GDM1 (cell line): ENCODE results near the gene ESRP2.

Source experiments
- DNase-seq: peaks from one replicate; lab custom pipeline; 2025; lab: John Stamatoyannopoulos, UW

Gene ESRP2

DNA sequence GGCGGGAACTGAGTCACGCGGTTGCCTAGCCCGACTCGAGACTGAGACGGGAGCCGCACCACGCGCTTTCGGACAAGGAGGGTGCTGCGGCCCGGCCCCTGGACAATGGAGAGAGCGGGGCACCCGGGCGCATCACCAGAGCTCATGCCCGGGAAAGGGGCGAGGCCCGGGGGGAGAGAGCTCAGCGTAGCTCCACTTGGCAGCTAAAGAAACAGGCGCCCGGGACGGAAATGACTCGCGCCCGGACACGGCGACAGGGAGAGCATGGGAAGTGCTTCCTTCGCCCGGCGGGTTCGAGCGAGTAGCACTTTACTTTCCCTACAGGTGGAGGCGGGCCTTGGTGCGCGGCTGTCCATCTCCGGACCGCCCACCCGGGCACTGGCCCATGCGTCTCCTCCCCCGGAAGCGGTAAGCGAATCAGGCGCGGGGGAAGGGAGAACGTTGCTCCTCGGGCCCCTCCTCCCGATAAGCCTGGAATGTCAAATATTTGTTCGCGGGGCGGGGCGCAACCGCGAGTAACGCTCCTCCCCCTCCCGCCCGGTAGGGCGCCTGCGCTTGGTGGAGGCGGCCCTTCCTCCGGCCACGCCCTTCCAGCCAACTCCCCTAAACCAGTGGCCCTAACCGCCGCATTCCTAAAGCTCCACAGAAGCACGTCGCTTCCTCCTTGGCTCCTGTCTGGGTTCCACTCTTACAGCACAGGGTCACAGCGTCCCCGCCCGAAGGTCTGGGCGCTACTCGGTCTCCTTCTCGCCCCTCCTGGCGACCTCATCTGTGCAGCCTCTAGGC is 1.5 kb upstream of the ESRP2 start:
- no peak for DNase-seq

DNA sequence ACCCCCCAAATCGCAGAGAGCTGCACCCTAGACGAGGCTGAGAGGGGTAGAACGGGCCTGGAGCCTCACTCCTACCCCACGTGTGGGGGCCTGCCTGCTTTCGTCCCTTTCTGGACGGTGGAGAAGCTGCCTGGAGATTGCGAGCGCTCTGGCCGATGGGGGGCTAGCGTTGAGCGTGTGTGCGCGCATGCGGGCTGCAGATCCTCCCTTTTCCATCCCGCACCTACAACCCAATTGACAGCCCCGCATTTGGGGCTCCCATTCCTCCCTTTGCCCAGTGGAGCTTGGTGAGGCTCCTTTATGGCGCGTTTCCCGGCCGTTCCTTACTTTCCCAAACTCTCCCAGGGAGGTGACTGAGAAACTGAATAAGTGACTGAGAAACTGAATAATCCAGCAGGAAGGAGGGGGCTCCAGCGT is 907 bp upstream of the ESRP2 start:
- DNase-seq, result no peak

DNA sequence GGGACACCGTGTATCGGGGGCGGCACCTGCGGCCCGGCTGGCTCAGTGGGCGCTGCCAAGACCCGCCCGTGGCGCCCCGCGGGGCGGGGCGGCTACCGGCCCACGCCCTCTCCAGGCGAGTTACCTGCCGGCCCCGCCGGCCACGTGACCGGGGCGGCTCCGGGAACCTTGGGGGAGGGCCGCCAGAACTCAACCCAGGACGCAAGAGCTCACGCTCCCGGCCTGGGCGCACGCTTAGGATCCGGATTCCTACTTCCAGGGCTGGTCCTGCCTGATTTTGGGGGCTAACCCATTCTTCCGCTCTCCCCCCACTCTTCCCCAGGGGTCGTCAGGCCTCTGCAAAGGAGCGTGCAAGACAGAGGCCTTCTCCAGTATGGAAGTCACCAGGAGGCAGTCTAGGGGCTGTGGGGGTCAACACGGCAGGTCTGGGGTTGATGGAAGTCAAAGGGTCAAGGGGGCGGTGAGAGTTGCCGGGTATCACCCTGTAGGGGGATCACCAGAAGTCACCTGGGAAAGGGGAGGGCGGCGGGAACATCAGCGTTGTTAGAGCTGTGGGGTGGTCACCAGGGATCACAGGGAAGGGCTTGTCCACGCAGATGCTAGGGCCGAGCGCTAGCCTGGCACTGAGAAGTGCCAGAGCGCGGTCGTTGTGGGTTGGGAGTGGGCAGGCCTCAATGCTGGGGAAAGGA is 354 bp upstream of the ESRP2 start:
- no peak for DNase-seq

DNA sequence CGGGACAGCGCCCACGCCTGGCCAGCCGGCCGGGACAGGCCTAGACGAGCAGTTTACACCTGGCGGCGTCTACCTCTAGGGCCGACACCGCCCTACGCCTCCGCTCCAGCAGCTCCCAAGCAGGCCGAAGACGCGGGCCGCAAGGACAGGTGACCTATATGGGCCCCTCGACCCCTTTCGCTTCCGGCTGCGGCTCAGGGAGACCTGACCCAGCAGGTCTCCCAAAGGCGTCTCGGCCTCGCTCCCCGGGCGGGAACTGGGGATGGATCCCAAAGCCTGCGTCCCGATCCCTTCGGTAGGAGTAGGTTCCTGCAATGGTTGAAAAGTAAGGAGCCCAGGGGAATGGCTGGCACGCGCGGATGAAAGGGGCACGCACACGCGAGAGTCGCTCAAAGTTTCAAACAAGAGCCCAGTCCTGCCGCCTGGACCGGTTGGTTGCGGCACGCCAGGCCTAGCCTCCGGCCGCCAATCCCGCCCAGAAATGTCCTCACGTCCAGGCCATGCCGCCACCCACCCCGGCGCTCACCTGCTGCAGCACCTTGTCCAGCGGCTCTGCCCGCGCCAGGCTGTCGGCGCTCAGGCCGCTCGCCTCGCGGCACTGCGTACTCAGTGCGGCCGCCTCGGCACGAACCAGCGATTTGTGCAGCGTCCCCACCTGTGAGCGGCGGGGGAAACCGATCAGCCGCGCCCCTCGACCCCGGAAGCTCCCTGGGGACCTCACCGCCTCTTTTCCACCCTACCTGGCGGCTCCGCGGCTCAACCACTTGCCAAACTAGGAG is 630 bp downstream of the ESRP2 start:
- no peak for DNase-seq

DNA sequence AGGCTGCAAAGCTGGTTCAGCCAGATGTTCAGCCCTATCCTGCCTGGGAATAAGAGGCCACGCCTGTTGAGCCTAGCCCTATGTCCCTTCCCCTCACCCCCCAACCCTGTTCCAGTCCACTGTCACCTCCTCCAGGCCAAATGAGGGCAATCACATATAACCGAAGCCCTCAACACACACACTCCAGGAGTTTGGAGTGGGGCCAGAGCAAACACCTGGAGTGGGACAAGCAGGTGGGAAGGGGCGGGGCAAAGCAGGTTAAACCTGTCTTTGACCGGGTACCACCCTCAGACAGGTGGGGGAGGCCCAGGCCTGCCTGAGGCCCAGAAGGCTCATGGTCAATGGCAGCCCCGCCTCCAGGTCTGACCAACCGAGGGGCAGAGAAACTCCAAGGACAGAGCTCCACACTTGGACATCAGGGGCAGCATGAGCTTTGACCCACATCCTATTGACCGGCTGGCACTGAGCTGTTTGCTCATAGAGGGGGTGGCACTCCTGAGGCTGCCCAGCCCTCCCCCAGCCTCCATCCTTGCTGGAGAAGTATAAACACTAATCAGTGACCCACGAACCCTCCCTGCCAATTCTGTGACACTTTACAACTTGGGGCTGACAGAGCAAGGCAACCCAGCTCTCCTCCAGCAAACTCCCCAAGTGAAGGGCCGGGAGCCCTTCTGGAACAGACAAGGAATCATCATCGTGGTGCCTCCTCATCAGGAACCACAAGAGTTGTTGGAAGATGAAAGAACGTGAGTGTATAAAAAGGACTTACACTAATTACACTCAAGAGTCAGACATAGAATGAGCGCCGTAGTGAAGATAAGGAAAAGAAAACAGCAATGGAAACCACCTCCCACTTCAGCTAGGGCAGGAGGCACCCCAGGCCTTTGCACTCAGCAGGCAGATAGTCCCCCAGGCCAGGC is 1.5 kb downstream of the ESRP2 start:
- no peak for DNase-seq

DNA sequence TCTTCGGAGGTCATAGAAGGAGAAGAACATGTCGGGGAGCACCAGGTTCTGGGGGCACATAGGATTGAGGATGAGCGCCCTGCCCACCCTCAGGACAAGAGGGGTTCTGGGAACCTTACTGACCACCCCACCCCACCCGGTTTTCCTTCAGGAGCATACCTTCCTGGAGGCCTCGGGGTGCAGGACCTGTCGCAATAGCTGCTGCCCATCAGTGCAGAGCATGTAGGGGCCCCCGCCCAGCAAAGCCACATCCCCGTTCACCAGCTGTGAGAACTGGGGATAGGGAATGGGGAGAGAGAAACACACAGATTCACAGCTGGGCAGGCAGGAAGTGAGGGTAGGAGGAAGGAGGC is 2.1 kb downstream of the ESRP2 start:
- DNase-seq, result no peak

DNA sequence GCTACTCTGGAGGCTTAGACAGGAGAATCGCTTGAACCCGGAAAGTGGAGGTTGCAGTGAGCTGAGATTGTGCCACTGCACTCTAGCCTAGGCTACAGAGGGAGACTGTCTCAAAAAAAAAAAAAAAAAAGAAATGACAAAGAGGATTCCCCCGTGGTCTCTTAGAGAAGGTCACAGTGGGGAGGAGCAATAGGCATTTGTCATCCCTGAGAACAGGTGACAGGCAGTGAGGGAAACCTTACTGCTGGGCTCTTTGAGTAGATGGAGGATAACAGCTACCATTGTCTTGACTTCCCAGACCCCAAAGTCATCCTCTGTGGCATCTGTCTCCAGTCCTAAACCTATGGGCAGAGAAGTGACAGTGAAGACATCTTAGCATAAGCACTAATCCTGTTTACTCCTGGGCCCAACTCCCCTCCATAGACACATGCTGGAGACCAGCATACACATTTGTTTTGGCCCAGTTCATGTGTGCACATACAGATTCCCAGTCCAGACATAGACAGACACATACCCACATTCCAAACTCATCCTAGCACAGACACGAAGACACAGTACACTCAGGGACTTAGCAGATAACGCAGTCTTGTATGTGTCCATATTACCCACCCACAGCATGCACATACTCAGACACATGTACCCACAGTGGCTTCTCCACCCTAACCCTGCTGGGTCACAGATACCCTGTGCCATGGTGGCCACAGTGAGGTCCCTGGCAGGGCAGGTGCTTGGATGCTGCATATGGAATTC is 2.7 kb downstream of the ESRP2 start:
- DNase-seq, result no peak

DNA sequence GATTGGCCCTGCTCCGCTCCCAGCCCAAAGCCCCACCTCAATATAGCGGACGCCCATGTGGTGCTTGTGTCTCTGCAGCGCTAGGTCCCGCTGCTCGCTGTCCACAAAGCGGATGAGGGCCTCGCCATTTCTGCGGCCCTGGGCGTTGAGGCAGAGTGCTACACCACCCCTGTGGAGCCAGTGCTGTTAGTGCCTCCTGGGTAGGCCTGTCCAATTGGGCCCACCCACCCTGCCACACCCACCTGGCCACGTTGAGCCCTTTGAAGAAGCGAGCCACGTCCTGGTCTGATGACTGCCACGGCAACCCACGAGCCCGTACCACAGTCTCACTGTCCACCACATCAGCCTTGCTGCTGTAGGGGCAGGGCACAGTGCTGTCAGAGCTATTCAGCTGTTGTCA is 3.6 kb downstream of the ESRP2 start:
- DNase-seq, result no peak

DNA sequence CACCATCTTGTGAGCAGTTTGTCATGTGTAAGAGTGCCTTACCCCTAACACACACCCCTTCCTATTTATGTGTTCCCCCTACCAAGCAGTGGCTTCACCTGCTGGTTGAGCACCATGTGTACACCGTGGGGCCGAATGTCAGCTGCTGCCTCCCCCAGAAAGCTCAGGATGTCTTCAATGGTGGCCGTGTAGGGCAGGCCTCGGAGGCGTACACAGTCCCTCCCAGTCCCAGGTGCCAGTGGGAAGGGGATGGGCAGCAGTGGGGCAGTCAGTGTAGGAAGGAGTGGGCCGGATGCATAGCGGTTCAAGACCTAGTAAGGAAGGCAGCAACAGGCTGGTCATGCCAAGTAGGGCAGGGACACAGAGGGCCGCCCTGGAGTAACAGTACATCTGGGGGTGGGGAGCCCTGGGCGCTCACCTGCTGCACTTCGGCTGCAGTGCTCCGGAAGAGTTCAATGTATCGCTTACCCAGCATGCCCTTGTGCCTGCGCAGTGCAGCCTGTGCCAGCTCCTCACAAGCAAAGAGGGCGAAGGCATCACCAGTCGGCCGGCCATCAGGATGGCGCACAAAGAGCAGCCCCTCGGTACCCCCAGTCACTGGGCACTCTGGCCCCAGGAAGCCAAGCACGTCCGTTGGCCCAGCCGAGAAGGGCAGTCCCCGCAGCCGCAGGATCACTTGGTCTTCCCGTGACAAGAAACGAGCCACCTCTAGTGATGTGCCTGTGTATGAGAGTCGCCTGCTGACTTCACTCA is 4.4 kb downstream of the ESRP2 start:
- no peak for DNase-seq

DNA sequence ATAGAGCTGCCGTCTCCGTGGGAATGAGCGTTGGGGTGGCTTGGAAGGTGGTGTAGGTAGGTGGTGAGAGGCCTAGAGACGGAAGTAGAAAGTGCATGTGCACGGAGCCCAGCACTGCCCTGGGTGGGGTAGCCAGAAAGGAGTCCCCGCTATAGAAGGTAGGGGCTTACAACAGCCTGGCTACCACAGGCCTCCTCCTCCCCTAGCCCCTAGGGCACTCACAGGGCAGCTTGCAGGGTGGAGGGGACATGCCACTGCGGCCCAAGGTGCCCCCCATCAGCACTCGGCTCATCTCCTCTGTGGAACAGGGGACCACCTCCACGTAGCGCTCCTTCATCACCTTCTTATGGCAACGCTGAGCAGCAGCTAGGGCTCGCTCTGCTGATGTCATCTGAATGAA is 5.0 kb downstream of the ESRP2 start:
- no peak for DNase-seq

DNA sequence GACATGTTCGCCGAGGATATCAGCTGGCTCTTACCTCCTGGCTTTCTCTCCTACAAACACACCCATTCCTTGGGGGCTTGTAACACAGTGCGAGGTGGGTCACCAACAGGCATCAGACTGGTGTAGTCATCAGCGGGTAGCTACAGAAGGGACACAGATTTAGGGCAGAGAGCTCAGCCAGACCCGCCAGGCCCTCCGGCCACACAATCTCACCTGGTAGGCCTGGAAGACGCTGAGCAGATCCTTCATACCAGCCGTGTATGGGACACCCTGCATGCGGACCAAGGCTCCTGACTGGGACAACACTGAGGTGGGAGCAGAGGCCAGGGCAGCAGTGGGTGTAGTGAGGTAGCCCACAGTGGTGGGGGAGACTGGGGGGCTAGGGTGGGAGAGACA is 5.8 kb downstream of the ESRP2 start:
- DNase-seq, result no peak

DNA sequence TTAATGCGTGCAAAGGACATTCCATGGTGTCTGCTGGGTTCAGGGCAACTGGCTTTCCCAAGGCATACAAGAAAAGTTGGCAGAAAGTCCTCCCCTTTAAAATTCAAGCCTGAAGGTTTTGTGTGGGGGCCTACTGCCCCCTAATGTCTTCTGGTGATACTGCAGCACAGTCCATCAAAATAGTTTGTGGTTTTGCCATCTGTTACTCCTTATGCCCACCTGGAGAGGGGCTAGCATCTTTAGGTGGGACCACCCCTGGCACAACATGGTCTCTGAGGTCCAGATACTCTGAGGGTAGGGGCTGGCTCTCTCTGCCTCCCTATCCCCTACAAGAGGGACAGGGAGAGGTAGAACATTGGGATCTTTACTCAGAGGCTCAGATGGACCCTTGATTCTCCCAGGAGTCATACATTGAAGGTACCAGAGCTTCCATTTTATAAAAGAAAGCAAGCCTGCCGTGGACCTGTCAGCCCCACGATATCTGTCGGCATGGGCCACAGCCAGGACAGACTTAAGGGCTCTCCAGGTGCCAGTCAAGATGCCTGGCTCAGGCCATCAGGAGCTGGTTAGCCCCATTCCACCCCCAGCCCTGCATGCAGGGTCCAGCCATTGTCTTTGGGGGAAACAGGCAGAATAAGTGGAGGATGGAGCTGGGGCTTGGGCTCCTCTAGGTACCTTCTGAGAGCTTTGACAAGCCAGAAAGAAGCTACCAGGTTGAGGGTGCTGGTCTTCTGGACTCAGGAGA is 6.3 kb downstream of the ESRP2 start:
- DNase-seq, result no peak

DNA sequence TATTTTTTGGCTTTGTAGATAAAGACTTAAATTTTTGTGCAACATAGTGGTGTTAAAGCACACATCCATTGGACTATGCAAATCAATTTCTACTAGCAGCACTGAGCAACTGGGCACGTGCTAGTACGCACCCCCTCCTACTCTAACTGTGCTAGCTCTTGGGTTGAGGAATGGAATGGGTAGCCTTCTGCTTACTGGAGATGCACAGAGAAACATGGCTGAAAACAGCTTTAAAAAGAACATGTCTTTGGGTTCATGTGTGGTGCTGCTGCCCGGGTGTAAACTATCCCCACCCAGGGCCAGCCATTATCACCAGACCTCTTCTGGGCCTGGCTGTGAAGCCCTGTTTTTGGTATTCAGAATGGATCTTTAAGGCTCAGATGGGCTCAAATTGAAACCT is 7.3 kb downstream of the ESRP2 start:
- DNase-seq, result no peak

DNA sequence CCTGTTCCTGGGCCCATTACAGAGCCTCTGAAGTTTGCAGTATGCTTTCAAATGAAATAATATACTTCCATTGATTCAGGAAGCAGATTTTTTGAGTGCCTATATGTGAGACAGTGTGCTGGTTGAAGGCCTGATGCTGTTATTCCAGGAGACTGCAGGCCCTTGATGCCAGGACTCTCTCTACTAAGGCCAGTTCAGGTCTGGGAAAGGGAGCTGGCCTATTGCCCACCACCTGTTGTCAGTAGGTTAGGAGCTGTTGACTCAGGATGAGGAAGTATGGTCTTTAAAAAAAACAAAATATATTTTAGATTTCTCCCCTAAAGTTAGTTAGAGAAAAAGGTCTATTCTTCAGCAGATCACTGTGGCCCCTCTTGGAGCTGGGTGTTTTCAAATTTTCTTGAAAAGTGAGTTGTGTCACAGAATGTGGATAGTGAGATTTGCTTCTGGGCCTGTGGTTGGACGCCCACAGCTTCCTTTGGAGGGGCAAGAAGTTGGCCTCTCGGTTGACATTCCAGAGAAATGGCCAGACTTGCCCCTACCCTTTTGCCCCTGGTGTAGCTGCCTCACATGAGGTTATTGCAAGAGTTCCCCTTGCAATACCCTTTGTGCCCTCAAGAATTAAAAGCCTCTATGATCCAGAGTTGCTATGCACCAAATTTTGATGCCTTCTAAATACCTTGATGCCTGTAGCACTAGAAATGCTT is 7.9 kb downstream of the ESRP2 start:
- DNase-seq, result no peak

DNA sequence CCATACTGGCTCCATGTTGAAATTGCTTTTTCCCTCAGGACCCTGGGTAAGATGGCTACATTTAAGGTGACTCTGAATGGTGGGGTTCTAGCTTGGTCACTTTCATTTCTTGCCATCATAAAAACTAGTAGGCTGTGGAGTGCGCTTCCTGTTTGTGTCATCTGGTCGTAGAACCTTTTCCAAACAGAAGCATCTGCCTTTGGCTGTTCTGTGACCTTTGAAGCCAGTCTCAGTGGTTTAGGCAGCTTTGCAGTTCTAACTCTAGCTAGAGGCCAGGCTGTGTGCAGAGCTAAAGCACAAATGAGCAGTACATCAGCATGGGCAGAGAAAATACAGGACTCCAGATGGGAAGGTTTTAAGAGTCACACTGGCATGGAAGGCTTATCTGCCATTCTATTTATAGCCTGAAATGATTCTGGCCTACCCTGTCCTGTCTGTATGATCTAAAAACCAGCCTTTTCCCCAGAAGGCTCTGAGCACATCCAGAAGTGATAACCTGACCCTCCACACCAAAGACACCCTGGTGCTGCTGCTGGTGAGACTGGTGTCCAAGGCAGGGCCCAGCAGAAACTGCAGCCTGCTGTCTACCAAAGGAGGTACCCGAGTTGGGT is 8.6 kb downstream of the ESRP2 start:
- no peak for DNase-seq

DNA sequence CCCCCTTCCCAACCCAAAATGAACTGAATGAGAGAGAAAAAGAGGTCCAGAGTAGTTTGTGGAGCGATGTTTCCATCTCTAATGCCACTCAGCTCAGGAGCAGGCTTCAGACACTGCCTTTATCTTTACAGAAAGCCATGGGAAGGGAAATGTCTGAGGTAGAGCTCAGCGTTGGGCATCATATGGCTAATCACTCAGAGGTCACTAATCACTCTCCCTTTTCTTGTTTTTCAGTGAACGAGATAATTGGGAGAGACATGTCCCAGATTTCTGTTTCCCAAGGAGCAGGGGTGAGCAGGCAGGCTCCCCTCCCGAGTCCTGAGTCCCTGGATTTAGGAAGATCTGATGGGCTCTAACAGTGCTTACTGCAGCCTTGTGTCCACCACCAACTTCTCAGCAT is 9.8 kb downstream of the ESRP2 start:
- no peak for DNase-seq

DNA sequence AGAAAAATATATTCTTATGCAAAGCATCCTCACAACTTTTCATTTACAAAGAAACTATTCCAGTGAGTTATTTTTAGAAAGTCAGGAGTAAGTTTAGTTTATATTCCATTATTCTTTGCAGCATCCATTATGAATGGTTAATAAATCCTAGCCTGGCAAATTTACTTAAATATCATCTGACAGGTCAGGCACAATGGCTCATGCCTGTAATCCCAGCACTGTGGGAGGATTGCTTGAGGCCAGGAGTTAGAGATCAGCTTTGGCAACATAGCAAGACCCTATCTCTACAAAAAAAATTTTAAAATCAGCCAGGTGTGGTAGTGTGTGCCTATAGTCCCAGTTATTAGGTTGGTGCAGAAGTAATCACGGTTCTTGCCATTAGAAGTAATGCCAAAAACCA is 12.9 kb downstream of the ESRP2 start:
- no peak for DNase-seq

DNA sequence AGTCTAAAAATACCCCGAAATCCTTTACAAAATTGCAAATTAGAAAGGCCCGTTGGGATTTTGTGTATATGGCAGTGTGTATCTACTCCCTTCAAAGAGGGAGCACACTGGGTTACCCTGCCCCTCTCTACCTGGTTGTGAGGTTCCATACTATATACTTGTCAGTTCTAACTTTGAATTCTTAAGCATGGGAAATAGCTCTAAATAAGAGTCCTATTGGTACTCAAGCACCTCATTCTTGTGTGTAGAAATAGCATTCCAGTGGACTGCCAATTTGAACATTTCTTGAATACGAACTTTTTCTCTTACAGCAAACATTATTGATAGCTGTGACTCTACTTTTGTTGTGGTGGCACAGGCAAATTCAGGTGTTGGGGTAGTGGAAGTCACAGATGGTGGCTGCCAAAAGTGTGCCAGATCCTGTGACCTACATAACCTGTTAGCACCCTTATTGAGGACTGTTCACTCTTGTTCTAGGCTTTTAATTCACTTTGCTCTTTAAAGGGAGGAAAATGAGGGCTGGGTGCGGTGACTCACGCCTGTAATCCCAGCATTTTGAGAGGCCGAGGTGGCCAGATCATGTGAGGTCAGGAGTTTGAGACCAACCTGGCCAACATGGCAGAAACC is 16.1 kb downstream of the ESRP2 start:
- no peak for DNase-seq
